Uterus (tissue), 4 donors: ENCODE results near the gene RPP21. TPM values are rescaled to one million over a fixed set of nuclear protein-coding genes. Genes with fewer than 3 reads are reported as not detected.

ENCODE experiments used
- DNase-seq, 2 donors: peaks; one replicate each; pipeline ENCODE4 v3.0.0-alpha.2; 2019 to 2020
- H3K27ac ChIP-seq, 2 donors: fragments of 200-600 bp; sonication (generic); 1 replicate in 1 of 2; 2 replicates in 1 of 2; pipeline ENCODE4 v1.5.1; 2016 to 2018
- H3K27me3 ChIP-seq, 2 donors: fragments of 200-600 bp; sonication (generic); one replicate each; pipeline ENCODE4 v1.5.1; 2018 to 2019; ENCODE audit warnings: control low read depth in 1 of 2
- H3K36me3 ChIP-seq, 2 donors: fragments of 200-600 bp; sonication (generic); one replicate each; pipeline ENCODE4 v1.5.1; 2019; ENCODE audit warnings: control low read depth in 1 of 2
- H3K4me1 ChIP-seq, 2 donors: fragments of 200-600 bp; sonication (generic); one replicate each; pipeline ENCODE4 v1.5.1; 2018 to 2019; ENCODE audit warnings: control low read depth in 1 of 2
- H3K4me3 ChIP-seq, 2 donors: fragments of 200-600 bp; sonication (generic); 1 replicate in 1 of 2; 2 replicates in 1 of 2; pipeline ENCODE4 v1.5.1; 2018 to 2019; ENCODE audit warnings: mild to moderate bottlenecking in 1 of 2
- H3K9me3 ChIP-seq, 2 donors: fragments of 200-600 bp; sonication (generic); one replicate each; pipeline ENCODE4 v1.5.1; 2019; ENCODE audit warnings: control low read depth in 1 of 2
- CTCF ChIP-seq, 4 experiments: fragments of 200-600 bp in 2 of 4; fragments of 450-650 bp in 2 of 4; sonication (generic) in 2 of 4; IDR thresholded peaks; one replicate each; pipeline ENCODE4 v1.5.1; 2016 to 2019; ENCODE audit warnings: antibody characterized with exemption in 4 of 4, mild to moderate bottlenecking in 2 of 4, moderate library complexity in 1 of 4
- POLR2A ChIP-seq, 2 donors: fragments of 450-650 bp; IDR thresholded peaks; one replicate each; pipeline ENCODE4 v1.6.1; 2016; ENCODE audit warnings: antibody characterized with exemption in 2 of 2, mild to moderate bottlenecking in 1 of 2, moderate library complexity in 1 of 2
- intact Hi-C: fragments of 100-400 bp; cut with DNase I; formaldehyde crosslinking; loops from one replicate; pipeline ENCODE4 v1.15.1; 2023; ENCODE audit warnings: low total_unique reads
- total RNA-seq, 4 donors: library from RNA; depleted of rRNA in 3 of 4; stranded (reverse); fragments of >200 nt in 3 of 4; gene quantifications; one replicate each; pipeline versions ENCODE4 v1.1.0 to v1.2.4, GENCODE V29; 2014 to 2023
- donor health status: DM: yes; HTN: yes; CAD: no.

Gene RPP21
- total RNA-seq, 4 donors from 2014 or later: 12.9 to 220 (median 66.1) TPM

GRCh38 chr6:30321692-30322388 lies 23.1 kb upstream of the RPP21 start:
- Histone ChIP-seq H3K27ac (no peak overlapping the region), H3K4me3 (no peak overlapping the region), H3K9me3 (no peaks in the 10 kb centered on the region), H3K36me3 (no peaks in the 10 kb centered on the region), H3K4me1 (no peaks in the 10 kb centered on the region), H3K27me3 (no peaks in the 10 kb centered on the region)
- intact Hi-C loops: no loop called here
- DNase-seq: no peak
- TF ChIP-seq POLR2A (IDR thresholded peaks at IDR 0.05) (no peak), CTCF (IDR thresholded peaks at IDR 0.05) (no peak)

- Histone ChIP-seq H3K4me3 (no peak overlapping the region), H3K9me3 (no peaks in the 10 kb centered on the region), H3K27me3 (no peaks in the 10 kb centered on the region), H3K27ac (no peak overlapping the region), H3K4me1 (no peaks in the 10 kb centered on the region), H3K36me3 (no peaks in the 10 kb centered on the region)
- intact Hi-C loops: no loop called here
- no peak for TF ChIP-seq POLR2A (IDR thresholded peaks at IDR 0.05)
- no peak for TF ChIP-seq CTCF (IDR thresholded peaks at IDR 0.05)
- no peak for DNase-seq
Observed at GRCh38 chr6:30322527-30323501, 22.1 kb upstream of the RPP21 start.

- TF ChIP-seq CTCF (IDR thresholded peaks at IDR 0.05) (no peak), POLR2A (IDR thresholded peaks at IDR 0.05) (no peak)
- no peak for DNase-seq
- Histone ChIP-seq H3K27me3 (no peaks in the 10 kb centered on the region), H3K36me3 (no peaks in the 10 kb centered on the region), H3K9me3 (no peaks in the 10 kb centered on the region), H3K27ac (no peak overlapping the region), H3K4me1 (no peaks in the 10 kb centered on the region), H3K4me3 (no peak overlapping the region)
- intact Hi-C loops: no loop called here
Observed at GRCh38 chr6:30323806-30324205, 21.1 kb upstream of the RPP21 start.

- H3K36me3 ChIP-seq: no peaks in the 10 kb centered on the region
- peak overlapping the region in 1 of 2 donors; percentile 97 for H3K27ac ChIP-seq
- H3K9me3 ChIP-seq: no peaks in the 10 kb centered on the region
- DNase-seq: no peak
- H3K27me3 ChIP-seq: no peaks in the 10 kb centered on the region
- H3K4me1 ChIP-seq: no peaks in the 10 kb centered on the region
- intact Hi-C loops: no loop called here
- TF ChIP-seq CTCF (IDR thresholded peaks at IDR 0.05) (no peak), POLR2A (IDR thresholded peaks at IDR 0.05) (no peak)
- peak overlapping the region; percentile 76 to 87 for H3K4me3 ChIP-seq
Observed at GRCh38 chr6:30325150-30325872, 19.6 kb upstream of the RPP21 start.
